ENCODE data around the gene MYBBP1A.
"Not testable (repeated sequence)": the region's sequence is repeated elsewhere in the genome, so short reads cannot be mapped to it uniquely, and the experiment has no call there.

DNA sequence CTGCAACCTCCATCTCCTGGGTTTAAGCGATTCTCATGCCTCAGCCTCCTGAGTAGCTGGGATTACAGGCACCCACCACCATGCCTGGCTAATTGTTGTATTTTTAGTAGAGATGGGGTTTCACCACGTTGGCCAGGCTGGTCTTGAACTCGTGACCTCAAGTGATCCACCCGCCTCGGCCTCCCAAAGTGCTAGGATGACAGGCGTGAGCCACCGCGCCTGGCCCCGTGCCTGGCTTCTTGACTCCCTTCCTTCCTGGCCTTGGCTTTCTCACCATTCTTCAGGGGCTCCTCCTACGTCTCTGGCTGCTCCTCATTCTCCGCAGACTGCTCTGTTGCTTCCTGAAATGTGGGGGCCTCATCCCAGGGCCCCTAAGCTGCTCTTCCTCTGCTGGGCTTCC is 34.9 kb upstream of the MYBBP1A start:
- TF ChIP-seq CTCF (IDR thresholded peaks at IDR 0.05; ENCODE audit: low read depth, low read length, missing input control); ATF3 (IDR thresholded peaks at IDR 0.05): not testable (repeated sequence)

Data from liver (tissue), 3 donors.